ENCODE data around the gene B4GALNT1.

The B4GALNT1 gene

DNA sequence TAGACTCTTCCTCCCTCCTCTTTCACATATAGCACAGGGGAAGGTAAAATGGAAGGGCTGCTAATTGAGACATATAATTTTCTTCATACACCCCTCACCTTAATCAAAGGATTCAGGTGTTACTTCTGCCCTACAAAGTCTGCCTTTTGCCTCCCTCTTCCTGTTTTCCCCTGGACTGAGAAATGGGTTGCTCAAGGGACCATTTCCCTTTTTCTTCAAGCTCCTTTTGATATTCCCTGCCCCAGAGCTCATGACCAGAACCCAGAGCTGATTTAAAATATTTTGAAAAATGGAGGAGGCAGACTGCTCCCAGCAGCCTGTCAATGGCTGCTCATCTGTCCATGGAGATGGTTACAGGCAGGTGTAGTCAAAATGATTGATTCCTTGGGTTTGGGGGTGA, 48.3 kb downstream of the B4GALNT1 start:
- no peak overlapping the region for H3K27ac ChIP-seq
- H3K36me3 ChIP-seq (replicated peaks), result no peaks in the 10 kb centered on the region
- TF ChIP-seq, protein P1, sequence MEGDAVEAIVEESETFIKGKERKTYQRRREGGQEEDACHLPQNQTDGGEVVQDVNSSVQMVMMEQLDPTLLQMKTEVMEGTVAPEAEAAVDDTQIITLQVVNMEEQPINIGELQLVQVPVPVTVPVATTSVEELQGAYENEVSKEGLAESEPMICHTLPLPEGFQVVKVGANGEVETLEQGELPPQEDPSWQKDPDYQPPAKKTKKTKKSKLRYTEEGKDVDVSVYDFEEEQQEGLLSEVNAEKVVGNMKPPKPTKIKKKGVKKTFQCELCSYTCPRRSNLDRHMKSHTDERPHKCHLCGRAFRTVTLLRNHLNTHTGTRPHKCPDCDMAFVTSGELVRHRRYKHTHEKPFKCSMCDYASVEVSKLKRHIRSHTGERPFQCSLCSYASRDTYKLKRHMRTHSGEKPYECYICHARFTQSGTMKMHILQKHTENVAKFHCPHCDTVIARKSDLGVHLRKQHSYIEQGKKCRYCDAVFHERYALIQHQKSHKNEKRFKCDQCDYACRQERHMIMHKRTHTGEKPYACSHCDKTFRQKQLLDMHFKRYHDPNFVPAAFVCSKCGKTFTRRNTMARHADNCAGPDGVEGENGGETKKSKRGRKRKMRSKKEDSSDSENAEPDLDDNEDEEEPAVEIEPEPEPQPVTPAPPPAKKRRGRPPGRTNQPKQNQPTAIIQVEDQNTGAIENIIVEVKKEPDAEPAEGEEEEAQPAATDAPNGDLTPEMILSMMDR (IDR thresholded peaks at IDR 0.05; ENCODE audit: low read depth, low read length, missing control alignments), result no peak
- peaks cover 5% of the 10 kb centered on the region for H3K27me3 ChIP-seq (replicated peaks)
- no peak overlapping the region for H3K4me3 ChIP-seq (ENCODE audit: low read depth, low read length)
- no peak for DNase-seq
- in situ Hi-C loops (cut with HindIII; ENCODE audit: low pct_ligation_motif_present, low sequenced_read_pairs), result no loop called here

DNA sequence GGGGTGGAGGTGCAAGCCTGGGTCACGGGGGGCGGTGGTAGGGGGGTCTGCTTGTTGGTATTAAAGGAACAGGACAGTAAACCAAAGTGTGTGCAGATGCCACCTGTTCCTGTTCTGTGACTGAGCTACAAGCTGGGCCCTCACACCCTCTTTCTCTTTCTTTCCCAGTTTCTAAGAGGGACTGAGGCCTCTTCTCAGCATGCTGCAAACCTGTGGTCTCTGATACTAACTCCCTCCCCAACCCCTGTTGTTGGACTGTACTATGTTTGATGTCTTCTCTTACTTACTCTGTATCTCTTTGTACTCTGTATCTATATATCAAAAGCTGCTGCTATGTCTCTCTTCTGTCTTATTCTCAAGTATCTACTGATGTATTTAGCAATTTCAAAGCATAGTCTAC, 49.0 kb downstream of the B4GALNT1 start:
- H3K27me3 ChIP-seq (replicated peaks), result peaks cover 5% of the 10 kb centered on the region
- in situ Hi-C loops (cut with HindIII; ENCODE audit: low pct_ligation_motif_present, low sequenced_read_pairs), result no loop called here
- H3K27ac ChIP-seq, result no peak overlapping the region
- DNase-seq, result no peak
- H3K4me3 ChIP-seq (ENCODE audit: low read depth, low read length), result no peak overlapping the region
- H3K36me3 ChIP-seq (replicated peaks), result no peaks in the 10 kb centered on the region
- TF ChIP-seq, protein P1 (IDR thresholded peaks at IDR 0.05; ENCODE audit: low read depth, low read length, missing control alignments), result no peak

DNA sequence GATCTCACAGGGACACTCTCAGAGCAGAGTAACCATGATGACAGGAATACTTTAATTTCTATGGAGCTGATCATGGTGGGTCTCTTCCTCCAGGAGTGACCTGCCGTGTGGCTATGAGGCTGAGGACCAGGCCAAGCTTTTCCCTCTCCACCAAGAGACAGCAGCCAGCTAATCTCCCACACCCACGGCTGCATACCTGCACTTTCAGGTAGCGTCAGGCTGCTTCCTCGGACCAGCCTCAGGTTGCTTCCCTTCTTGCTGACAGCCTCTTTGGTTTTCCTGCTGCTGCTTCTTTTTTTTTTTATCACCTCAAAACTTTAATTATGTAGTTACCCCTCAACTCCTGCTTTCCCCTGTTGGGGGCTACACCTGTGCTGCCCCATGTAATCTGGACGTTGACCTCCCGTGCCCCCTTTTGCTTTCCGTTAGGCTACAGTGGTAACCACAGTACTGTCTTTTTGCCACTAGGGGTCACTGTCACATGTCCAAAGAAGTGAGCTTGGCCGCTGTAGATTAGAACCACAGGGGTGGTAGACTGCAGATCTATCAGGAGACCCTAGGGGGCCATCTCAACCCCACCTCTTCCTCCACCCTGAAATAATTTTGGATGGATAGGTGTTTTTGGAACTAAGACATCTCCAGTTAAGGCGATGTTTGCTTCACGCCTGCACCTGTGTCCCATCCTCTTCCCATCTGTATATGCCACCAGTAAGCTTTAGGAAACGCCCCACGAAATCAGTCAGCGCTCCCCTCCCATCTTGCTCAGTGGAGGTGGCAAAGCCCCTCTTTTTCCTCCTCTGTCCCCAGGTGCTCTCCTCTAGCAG, 49.8 kb downstream of the B4GALNT1 start:
- peaks cover 4% of the 10 kb centered on the region for H3K27me3 ChIP-seq (replicated peaks)
- H3K4me3 ChIP-seq (ENCODE audit: low read depth, low read length), result no peak overlapping the region
- H3K36me3 ChIP-seq (replicated peaks), result no peaks in the 10 kb centered on the region
- H3K27ac ChIP-seq, result no peak overlapping the region
- TF ChIP-seq, protein P1 (IDR thresholded peaks at IDR 0.05; ENCODE audit: low read depth, low read length, missing control alignments), result peak; percentile 93
- peak; percentile 75 for DNase-seq
- in situ Hi-C loops (cut with HindIII; ENCODE audit: low pct_ligation_motif_present, low sequenced_read_pairs), result no loop called here

DNA sequence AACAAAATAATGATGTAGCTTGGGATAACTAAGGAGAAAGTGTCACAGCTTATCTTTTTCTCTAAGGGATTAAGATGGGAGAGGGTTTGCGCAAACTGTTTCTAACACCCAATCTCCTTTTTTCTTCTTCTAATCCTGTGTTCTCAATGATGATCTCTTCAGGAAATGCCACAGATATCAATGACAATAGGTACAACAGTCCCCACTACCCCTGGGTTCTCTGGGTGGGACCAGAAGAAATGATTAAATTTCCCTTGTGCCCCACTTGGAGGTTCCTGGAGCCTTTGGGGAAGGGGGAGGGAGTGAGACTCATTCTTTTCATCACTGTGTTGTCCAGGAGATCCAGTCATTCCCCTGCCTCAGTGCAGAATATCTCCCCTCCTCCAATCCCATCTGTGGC, 50.6 kb downstream of the B4GALNT1 start:
- no peak for DNase-seq
- in situ Hi-C loops (cut with HindIII; ENCODE audit: low pct_ligation_motif_present, low sequenced_read_pairs), result no loop called here
- H3K4me3 ChIP-seq (ENCODE audit: low read depth, low read length), result no peak overlapping the region
- no peaks in the 10 kb centered on the region for H3K36me3 ChIP-seq (replicated peaks)
- H3K27ac ChIP-seq, result no peak overlapping the region
- H3K27me3 ChIP-seq (replicated peaks), result peaks cover 3% of the 10 kb centered on the region
- TF ChIP-seq, protein P1 (IDR thresholded peaks at IDR 0.05; ENCODE audit: low read depth, low read length, missing control alignments), result no peak

DNA sequence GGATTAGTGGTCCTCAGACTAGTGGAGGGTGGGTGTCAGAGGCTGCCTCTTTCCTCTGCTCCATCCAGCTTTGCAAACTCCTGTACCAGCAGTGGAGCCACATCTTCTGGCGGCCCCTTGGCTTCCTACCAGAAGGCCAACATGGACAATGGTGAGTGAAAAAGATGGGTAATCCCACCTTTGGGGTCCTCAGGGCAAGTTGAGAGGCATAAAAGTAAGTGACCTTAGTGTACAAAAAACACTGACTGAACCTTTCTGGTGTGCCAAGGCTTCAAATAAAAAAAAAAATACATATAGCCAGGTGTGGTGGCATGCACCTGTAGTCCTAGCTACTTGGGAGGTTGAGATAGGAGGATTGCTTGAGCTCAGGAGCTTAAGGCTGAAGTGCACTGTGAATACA, 51.2 kb downstream of the B4GALNT1 start:
- no peak overlapping the region for H3K27ac ChIP-seq
- no peak for DNase-seq
- TF ChIP-seq, protein P1 (IDR thresholded peaks at IDR 0.05; ENCODE audit: low read depth, low read length, missing control alignments), result no peak
- peaks cover 3% of the 10 kb centered on the region for H3K27me3 ChIP-seq (replicated peaks)
- in situ Hi-C loops (cut with HindIII; ENCODE audit: low pct_ligation_motif_present, low sequenced_read_pairs), result no loop called here
- H3K4me3 ChIP-seq (ENCODE audit: low read depth, low read length), result no peak overlapping the region
- H3K36me3 ChIP-seq (replicated peaks), result no peaks in the 10 kb centered on the region

DNA sequence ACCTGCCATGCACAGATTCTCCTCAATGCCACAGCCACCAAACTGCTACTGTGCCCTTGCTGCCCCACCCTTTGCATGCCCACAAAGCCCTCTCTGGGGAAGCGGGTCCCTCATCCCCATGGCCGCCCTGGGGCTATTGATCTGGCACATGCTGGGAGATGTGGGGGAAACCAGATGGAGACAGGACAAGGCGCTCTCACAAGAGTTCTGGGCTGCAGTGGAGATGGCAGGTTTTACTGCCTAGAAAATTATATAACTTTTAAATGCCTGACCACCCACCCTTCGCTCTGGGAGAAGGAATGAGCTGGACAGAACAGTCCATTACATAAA, 52.6 kb downstream of the B4GALNT1 start:
- Histone ChIP-seq H3K27me3 (replicated peaks) (peaks cover 2% of the 10 kb centered on the region), H3K27ac (no peak overlapping the region), H3K4me3 (ENCODE audit: low read depth, low read length) (no peak overlapping the region), H3K36me3 (replicated peaks) (no peaks in the 10 kb centered on the region)
- no peak for DNase-seq
- in situ Hi-C loops (cut with HindIII; ENCODE audit: low pct_ligation_motif_present, low sequenced_read_pairs), result no loop called here
- TF ChIP-seq, protein P1 (IDR thresholded peaks at IDR 0.05; ENCODE audit: low read depth, low read length, missing control alignments), result no peak
